HG03060 (cell line): ENCODE results near the gene TPRG1L.
"Not testable (repeated sequence)": the region's sequence is repeated elsewhere in the genome, so short reads cannot be mapped to it uniquely, and the experiment has no call there.

Source experiments
- ATAC-seq: cut with Tn5 transposase; IDR thresholded peaks from one replicate; pipeline ENCODE4 v1.9.1; 2021; ENCODE audit warnings: low read depth, moderate number of reproducible peaks; ENCODE audit not compliant: unreplicated experiment

TPRG1L gene

DNA sequence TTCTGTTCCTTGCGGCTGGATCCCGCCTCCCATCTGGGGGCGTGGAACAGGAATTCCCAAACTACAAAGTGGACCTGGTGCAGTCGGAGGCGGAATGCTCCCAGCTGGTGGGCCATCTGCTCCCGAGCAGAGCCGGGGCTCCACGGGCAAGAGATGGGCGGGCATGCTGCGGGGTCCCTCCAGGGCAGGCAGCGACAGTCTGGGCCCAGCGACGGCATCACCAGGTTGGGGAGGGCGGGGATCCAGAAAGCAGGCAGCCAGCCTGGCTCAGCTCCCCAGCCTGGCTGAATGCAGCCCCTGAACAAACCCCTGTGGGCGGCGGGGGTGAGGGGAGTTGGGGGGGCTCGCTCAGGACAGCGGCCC is 17.1 kb upstream of the TPRG1L start:
- ATAC-seq = no peak

DNA sequence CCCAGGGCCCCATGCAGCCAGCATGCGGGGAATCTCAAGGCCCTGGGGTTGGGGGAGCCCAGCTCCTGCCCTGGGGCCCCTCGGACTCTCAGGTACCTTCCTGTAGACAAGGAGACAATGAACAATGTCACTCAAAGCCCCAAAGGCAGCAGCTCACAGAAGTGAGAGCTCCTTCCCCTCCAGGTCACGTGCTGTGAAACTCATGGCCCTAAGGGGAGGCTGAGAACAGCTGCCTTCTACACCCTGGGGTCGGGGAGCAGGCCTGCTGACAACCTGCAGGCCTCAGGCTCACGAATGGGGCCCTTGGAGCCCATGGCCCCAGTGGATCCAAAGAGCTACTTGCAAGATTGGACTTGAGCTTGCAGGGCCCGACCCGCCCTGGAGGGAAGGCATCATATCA is 16.7 kb upstream of the TPRG1L start:
- ATAC-seq = no peak

DNA sequence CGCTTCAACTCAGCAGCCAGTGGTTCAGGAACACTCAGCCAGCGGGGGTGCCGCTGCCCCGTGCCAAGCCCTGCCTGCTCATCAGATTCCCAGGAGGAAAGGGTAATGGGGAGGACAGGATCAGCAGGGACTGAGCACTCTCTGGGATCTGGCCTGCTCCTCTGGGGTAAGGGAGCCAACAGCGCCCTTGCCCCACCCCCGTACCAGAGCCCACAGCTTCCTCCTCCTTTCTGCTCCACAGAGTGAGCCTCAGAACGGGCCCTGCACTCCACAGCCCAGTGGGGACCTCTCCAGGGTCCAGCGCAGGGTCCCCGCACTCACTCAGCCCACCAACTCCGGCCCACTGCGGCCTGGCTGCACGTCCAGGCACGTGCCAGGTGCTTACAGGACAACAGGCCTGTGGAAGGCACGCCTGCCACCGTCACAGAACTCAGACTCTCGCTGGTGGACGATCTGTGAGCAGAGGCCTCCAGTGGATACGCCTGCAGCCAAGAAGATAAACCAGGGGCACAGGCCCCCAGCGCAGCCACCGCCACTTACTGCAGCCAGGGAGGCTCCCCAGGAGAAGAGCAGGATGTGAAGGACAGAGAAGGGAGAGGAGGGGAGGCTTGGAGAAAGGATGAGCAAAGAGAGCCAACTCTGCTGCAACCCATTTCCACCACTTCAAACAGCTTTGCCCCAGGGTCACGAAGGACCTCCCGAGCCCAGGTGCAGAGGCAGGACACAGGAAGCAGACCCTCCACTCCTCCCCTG is 15.6 kb upstream of the TPRG1L start:
- ATAC-seq = no peak

DNA sequence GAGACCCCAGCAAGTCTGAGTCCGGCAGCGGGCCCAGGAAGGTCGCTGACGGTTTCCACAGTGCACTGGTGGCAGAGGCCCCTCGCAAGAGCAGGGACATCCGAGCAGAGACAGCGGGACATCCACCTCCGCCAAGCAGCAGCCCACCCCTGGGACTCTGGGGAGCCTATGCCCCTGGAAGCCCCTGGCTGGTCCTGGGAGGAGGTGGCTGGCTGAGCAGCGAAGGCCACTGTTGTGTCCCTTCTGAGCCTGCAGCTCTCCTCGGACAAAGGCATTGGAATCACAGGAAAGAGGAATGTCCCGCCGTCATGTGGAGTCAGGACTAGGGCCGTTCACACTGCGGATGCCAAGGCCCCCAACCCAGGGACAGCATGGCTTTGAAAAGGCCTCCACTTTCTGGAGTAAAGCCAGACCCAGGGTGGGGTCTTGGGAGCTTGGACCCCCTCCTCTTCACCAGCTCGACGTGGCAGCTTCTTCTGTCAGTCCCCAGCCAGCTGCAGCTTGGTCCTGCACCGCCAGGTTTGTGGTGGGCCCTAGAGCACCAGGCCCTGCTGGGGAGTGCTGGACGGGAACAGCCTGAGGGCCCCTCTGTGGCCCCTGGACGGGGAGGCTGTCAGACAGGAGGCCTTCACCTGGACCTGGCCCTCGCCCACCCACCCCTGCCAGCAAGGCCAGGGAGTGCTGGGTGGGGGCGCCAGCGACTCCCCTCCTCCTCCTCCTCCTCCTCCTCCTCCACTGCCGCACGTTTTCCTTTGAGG is 14.9 kb upstream of the TPRG1L start:
- no peak for ATAC-seq

DNA sequence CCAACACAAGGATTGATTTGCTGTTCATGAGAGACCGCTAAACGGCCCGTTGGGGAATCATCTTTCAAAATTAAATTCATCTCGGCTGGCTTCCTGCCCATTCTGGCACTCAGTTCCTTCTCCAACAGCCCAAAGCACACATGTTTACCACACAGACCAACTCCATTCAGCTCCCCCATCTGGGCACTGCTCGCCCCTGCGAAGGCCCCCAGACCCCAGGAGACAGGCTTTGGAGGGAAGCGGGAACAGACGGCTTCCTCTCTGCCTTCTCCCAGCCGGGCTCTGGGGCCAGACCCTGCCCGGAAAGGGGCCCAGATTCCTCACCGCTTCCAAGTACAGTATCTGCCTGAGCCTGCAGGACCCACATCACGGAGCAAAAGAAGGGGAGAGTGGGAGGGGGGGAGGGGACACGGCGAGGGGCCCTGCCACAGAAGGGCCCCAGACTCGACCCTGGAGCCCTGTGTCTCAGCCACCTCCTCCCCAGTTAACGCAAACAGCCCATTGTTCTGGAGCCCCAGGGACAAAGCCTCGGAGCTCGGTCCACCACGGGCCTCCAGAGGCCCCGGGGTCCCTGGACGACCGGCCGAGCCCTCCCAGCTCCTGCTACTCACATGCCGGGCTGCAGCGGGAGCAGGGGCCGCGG is 14.2 kb upstream of the TPRG1L start:
- ATAC-seq = no peak

DNA sequence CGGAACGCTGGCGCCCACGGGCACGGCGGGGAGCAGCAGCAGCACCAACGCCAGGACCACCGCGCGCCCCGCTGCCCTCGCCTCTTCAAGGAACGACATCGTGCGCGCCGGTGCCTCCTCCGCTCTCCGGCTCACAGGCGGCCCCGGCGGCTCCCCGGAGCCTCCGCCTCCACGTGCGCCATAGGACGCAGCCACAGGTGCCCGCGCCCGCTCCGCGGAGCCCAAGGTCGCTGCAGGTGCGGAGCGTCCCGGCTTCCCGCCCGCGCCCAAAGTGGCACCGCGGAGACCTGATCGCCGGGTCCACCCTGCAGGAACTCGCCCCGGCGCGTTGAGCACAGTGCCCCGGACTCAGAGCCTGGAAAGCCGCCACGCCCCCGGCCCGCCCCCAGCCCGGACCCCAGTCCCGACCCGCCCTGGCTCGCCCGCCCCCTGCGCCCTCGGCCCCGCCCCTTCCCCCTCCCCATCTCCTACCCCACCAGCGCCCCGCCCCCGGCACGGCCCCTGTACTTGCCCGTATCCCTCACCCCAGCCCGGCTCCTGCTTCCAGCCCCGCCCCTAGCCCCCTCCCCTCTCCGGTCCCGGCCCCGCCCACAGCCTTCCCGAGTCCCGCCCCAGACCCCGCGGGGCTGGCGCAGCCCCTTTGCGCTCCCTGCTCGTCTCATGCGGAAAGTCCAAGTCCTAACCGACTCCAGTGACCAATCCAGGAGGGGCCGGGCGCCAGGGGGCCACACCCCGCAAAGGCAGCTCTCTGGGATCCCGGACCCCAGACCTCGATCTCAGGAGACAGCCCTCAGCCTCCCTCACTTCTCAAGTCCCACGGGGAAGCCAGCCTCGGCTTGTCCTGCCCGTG is 13.4 kb upstream of the TPRG1L start, which contains the start of gene MEGF6:
MEGF6 (minus strand) TSS at position 339 of the 850 bp plus-strand sequence; CDS start at position 99, 240 bp downstream.
- ATAC-seq = no peak

DNA sequence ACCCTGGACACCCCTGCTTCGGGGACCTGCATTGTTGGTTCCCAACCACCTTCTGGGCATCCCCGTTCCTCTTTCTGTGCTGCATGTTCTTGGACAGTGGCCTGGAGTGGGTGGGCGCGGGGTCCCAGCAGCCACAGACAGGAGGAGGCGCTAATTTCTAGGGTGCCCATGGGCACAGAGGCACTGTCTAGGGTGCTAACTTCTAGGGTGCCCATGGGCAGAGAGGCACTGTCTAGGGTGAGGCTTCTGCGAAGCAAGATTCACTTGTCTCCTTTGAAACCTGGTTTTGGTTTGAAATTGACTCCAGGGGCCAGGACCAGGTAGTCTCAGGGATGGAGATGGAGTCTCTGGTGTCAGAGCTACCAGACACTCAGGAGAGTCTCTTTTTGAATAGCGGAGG is 12.7 kb upstream of the TPRG1L start:
- no peak for ATAC-seq

DNA sequence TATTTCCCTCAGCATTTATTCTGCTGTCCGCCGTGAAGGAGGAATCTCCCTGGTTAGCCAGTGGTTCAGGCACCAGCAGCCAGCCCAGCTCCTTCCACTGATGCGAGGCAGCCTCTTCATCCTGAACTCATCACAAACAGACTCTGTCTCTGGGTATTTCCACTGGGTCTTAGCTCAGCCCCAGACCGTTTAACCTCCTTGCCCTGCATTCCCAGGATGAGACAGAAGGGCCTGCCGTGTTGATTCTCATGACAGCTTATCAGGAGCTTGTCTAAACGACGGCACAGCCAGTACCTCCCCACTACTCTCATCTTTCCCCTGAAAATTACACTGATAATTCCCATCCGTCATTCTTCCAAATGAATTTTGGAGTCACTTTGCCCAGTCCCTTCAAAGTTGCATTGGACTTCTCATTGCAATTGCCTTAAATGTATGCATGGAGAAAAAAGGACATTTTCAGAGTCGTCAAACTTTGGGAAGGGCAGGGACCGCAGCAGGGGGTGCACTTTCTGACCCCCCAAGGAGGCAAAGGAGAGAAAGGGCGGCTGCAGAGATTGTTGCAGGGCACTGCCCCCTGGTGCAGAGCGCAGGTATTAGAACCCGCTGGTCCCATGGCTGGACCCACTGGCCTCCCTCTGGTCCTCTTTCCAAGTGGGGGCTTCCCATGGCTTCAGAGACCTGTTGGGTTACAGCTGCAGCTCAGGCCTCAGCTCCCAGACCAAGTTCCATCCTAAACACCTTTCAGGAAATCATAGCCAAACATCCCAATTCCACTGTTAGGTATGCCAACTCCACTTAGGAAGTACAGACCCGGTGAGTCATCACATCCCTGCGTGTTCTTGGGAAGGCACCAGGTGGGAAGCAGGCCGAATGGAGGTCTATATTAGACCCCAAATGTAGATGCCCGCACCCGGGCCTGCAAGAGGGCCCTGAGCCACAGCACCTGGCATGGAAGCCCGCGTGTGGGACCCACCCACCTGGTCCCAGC is 9.8 kb upstream of the TPRG1L start:
- ATAC-seq = no peak

DNA sequence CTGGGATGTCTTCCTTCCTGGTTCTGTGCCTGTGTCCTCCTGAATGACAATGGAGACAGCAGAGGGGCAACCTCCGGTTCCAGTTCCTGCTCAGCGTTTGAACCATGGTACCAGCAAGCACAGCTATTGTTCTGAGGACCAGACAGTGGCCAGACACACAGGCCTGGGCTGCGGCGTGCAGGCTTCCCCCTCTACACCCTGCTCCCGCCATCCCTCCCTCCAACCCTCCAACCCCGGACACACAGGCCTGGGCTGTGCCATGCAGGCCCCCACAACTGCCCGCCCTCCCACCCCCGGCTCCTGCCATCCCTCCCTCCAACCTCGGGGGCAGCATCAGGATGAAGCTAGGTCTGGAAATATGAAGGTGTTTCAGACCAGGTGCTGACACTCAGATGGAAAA is 8.0 kb upstream of the TPRG1L start:
- no peak for ATAC-seq

DNA sequence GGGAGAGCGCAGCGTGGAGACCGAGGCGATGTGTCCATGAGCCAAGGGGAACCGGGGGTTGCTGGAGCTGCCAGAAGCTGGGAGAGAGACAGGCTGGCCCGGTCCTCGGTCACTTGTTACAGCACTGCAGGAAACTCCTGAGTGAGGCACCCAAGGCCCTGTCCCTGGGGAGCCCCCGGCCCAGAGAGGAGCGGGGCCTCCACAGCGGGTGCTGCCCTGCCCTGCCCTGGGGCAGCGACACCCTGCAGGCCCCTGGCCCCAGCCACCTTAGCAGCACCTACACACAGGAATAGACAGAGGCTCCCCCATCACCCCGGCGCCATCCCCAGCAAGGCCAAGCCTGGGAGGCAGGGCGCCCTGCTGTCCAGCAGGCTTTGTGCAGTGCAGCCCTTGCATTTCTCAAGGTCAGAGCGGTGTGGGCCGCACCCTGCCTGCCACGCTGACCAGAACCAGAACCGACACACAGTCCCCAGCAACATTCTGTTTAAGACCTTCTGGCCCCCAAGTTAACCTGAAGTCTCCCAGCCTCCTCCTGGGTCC is 6.9 kb upstream of the TPRG1L start:
- ATAC-seq = no peak

DNA sequence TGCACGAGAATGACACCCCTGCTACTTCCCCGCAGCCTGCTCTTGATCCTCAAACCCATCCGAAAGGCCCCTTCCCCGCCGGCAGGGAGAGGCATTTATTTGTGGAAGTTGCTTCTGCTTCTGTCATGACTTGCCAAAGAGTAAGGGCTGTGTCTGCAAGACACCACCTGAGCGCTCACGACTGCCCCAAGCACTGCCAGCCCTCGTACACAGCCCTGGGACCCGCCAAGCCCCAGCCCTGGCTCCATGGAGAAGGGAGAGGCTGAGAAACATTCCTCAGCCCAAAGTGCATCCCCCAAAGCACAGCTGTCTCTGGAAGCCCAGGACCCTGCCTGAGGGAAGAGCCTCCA is 6.3 kb upstream of the TPRG1L start:
- no peak for ATAC-seq

DNA sequence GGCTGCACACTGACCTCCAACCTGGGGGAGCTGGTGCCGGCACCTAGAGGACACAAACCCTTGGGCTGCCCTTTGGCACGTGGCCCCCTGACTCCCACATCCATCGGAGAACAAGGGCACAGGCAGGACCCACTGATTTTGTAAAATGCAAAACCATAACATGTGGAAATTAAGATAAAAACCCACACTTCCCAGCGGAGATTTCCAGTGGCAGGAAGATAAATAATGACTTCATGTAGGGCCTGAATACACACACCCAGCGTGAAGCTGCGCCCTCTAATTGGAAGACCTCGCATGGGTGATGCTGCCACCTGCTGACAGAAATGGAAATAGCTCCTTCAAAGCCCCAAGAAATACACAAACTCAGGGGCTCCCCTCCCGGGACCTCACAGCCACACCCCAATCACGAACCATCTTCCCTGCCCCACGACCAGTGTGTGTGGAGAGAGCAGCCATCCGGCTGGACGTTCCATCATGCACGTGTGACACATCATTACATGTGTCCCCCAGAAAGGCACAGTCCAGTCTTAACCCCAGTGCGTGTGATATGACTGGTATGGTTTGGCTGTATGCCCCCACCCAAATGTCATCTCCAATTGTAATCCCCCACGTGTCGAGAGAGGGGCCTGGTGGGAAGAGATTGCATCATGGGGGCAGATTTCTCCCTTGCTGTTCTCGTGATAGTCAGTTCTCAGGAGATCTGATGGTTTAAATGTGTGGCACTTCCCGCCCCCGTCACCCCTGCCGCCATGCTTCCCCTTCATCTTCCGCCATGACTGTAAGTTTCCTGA is 5.7 kb upstream of the TPRG1L start:
- ATAC-seq = no peak

DNA sequence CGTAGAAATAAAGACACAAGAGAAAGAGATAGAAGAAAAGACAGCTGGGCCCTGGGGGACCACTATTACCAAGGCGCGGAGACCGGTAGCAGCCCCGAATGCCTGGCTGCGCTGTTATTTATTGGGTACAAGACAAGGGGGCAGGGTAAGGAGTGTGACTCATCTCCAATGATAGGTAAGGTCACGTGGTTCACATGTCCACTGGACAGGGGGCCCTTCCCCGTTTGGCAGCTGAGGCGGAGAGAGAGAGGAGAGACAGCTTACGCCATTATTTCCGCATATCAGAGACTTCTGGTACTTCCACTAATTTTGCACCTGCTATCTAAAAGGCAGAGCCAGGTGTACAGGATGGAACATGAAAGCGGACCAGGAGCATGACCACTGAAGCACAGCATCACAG is 4.1 kb upstream of the TPRG1L start:
- no peak for ATAC-seq

DNA sequence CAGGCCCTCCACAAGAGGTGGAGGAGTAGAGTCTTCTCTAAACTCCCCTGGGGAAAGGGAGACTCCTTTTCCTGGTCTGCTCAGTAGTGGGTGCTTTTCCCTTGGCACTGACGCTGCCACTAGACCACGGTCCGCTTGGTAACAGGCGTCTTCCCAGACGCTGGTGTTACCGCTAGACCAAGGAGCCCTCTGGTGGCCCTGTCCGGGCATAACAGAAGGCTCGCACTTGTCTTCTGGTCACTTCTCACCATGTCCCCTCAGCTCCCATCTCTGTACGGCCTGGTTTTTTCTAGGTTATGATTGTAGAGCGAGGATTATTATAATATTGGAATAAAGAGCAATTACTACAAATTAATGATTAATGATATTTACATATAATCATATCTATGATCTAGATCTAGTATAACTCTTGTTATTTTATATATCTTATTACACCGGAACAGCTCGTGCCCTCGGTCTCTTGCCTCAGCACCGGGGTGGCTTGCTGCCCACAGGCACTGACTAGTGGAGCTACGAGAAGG is 3.6 kb upstream of the TPRG1L start:
- ATAC-seq = not testable (repeated sequence)

DNA sequence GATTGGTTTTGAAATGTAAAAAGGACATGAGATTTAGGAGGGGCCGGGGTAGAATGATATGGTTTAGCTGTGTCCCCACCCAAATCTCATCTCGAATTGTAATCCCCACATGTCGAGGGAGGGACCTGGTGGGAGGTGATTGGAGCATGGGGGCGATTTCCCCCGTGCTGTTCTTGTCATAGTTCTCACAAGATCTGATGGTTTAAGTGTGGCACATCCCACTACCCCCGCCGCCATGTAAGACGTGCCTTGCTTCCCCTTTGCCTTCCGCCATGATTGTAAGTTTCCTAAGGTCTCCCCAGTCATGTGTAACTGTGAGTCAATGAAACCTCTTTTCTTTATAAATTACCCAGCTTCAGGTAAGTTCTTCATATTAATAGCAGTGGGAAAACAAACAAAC is 2.7 kb upstream of the TPRG1L start:
- not testable (repeated sequence) for ATAC-seq

DNA sequence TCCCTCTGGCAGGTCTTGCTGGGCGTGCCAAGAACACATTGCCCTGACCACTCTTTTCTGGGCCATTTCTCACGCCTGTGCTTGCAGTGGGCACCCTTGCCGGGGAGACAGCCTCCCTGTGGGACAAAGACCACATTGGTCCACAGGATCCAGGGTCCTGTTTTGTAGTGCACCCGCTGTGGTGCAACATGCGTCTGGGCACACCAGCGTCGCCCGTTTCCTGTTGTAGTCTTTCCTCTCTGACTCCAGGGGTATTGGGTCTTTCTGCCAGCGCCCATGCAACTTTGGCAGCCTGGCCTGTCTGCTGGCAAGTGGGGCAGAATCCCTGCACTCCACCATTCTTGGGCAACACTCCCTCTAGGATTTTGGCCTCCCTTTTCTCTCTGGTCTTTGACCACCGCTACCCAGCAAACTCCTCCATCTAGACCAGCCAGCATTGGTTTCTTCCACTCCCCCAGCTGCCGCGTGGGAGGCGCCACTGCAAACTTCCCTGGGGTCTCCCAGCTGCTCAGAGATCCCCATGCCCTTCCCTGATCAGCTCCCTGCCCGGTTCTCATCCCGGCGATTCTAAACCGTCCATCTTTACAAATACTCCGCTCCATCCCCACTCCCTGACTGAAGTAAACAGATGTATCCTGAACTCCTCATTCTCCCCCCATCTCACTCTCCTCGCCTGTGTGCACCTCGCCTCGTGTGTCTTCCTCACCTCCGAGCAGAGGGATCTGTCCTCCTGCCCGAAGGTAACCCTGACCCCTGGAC is 1.2 kb upstream of the TPRG1L start:
- no peak for ATAC-seq

DNA sequence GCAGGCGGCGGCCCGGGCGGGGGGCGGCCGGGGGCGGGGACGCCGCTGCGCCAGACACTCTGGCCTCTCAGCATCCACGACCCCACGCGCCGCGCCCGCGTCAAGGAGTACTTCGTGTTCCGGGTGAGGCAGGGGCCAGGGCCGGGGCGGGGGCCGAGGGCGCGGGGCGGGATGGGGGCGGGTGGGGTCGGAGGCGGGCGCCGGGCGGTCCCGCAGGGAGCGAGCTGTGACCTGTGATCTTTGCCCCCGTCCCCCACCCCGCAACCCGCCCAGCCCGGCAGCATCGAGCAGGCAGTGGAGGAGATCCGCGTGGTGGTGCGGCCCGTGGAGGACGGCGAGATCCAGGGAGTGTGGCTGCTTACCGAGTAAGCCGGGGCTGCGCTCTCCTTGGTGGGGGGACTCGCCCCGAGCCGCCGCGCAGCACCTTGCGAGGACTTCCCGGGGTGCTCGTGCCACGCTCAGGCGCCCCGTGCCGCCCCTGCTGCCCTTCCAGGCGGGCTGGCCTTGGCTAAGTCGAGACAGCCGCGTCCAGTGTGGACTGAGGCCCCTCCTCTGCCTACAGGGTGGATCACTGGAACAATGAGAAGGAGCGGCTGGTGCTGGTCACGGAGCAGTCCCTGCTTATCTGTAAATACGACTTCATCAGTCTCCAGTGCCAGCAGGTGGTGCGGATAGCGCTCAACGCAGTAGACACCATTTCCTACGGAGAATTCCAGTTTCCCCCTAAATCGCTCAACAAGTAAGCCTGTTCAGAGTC is 514 bp downstream of the TPRG1L start:
- ATAC-seq = no peak
